HepG2 (cell line): ENCODE data around the gene NOG. TPM values are rescaled to one million over a fixed set of nuclear protein-coding genes. Genes with fewer than 3 reads are reported as not detected.
A peak's percentile ranks its signal among the peaks of the same experiment; 100 is the strongest.

Experiments used
- ATAC-seq: fragments of 200-7000 bp; cut with Tn5 transposase; 3 replicates; pipeline ENCODE4 v1.9.1; 2020; ENCODE audit warnings: mild to moderate bottlenecking, moderate library complexity
- BruUV-seq: library from RNA; stranded (reverse); fragments of 400-500 nt; replicated peaks from 2 replicates; lab custom pipeline; 2021; lab: Mats Ljungman, UMichigan
- CTCF ChIA-PET: fragments of 300-600 bp; formaldehyde crosslinking; extraction: SDS; loops from one replicate; lab custom pipeline; 2021; ENCODE audit warnings: low total read pairs, inconsistent platforms, low intra/inter-chr PET ratio; lab: Yijun Ruan, JAX
- POLR2A ChIA-PET: fragments of 350-600 bp; sonication (Branson Sonifier 250); formaldehyde crosslinking; loops from one replicate; lab custom pipeline; 2020; ENCODE audit warnings: antibody characterized with exemption, inconsistent platforms; lab: Yijun Ruan, JAX
- DNase-seq: peaks from one replicate; pipeline ENCODE4 v3.0.0-alpha.2; 2015; ENCODE audit warnings: low spot score
- FAIRE-seq: peaks from 3 replicates; lab custom pipeline; 2011; peaks lifted over from hg19 to GRCh38; lab: Jason Lieb, UNC
- H2AFZ ChIP-seq: one replicate; pipeline ENCODE4 v1.6.1; 2011; ENCODE audit warnings: low read length, inconsistent platforms
- H3K27ac ChIP-seq: fragments of 300-600 bp; 3 replicates; pipeline ENCODE4 v1.8.0; 2011; ENCODE audit warnings: mixed run types, mild to moderate bottlenecking, mixed read lengths, low read length, inconsistent platforms; ENCODE audit not compliant: insufficient read depth; ENCODE audit errors: extremely low read length
- H3K27me3 ChIP-seq, 2 experiments: fragments of 200-600 bp in 1 of 2; 2 replicates in 1 of 2; 3 replicates in 1 of 2; pipeline versions ENCODE4 v1.6.0 to v1.8.0; 2011; ENCODE audit warnings: low read length in 2 of 2, mild to moderate bottlenecking in 2 of 2, moderate library complexity in 2 of 2, inconsistent platforms in 1 of 2; ENCODE audit not compliant: insufficient read depth in 2 of 2, control insufficient read depth in 1 of 2
- H3K36me3 ChIP-seq, 2 experiments: fragments of 200-600 bp in 1 of 2; replicated peaks in 1 of 2; 2 replicates in 1 of 2; 3 replicates in 1 of 2; pipeline versions ENCODE4 v1.5.1 to v1.8.0; 2011; ENCODE audit warnings: low read length in 2 of 2, inconsistent platforms in 1 of 2; ENCODE audit not compliant: insufficient read depth in 2 of 2, control insufficient read depth in 1 of 2
- H3K4me1 ChIP-seq: 2 replicates; pipeline ENCODE4 v1.5.1; 2012; ENCODE audit warnings: low read length, inconsistent platforms; ENCODE audit not compliant: insufficient read depth
- H3K4me2 ChIP-seq: 2 replicates; pipeline ENCODE4 v1.6.0; 2011; ENCODE audit warnings: low read depth, low read length, inconsistent platforms
- H3K4me3 ChIP-seq, 3 experiments: fragments of 200-600 bp in 1 of 3; sonication (generic), shearing (Covaris generic) in 1 of 3; replicated peaks in 1 of 3; 2 replicates each; pipeline ENCODE4 v1.5.1; 2011 to 2016; ENCODE audit warnings: low read length in 3 of 3, inconsistent platforms in 2 of 3, low read depth in 2 of 3, mild to moderate bottlenecking in 2 of 3, control low read depth in 1 of 3, mixed read lengths in 1 of 3; ENCODE audit not compliant: insufficient read depth in 1 of 3
- H3K79me2 ChIP-seq: one replicate; pipeline ENCODE4 v1.6.1; 2011; ENCODE audit warnings: low read length, inconsistent platforms; ENCODE audit not compliant: insufficient read depth
- H3K9ac ChIP-seq: 2 replicates; pipeline ENCODE4 v1.6.0; 2011; ENCODE audit warnings: mild to moderate bottlenecking, low read depth, low read length, inconsistent platforms; ENCODE audit not compliant: insufficient read depth
- H3K9me3 ChIP-seq: 2 replicates; pipeline ENCODE4 v1.5.1; 2012; ENCODE audit warnings: mild to moderate bottlenecking, low read length
- H4K20me1 ChIP-seq: 2 replicates; pipeline ENCODE4 v1.6.0; 2011; ENCODE audit warnings: inconsistent platforms, mild to moderate bottlenecking, low read length, moderate library complexity; ENCODE audit not compliant: insufficient read depth
- ATF7 ChIP-seq, 2 experiments: fragments of 450-650 bp in 1 of 2; sonication (generic) in 1 of 2; formaldehyde crosslinking in 1 of 2; IDR thresholded peaks; 2 replicates each; pipeline versions ENCODE4 v1.4.0 to v1.6.1; 2016 to 2020; ENCODE audit warnings: antibody characterized with exemption in 1 of 2, mild to moderate bottlenecking in 1 of 2, missing genetic modification reagents in 1 of 2
- CREB1 ChIP-seq, 2 experiments: fragments of 450-650 bp in 1 of 2; IDR thresholded peaks; 2 replicates each; pipeline ENCODE4 v1.6.1; 2016 to 2017; ENCODE audit warnings: control low read depth in 1 of 2, mild to moderate bottlenecking in 1 of 2, missing compliant biosample characterization in 1 of 2, missing genetic modification characterization in 1 of 2
- XBP1 ChIP-seq: sonication (generic); formaldehyde crosslinking; IDR thresholded peaks from 2 replicates; pipeline ENCODE4 v1.5.0; 2020; ENCODE audit warnings: missing genetic modification reagents
- ZFP37 ChIP-seq: sonication (generic); formaldehyde crosslinking; IDR thresholded peaks from 2 replicates; pipeline ENCODE4 v1.4.0; 2020; ENCODE audit warnings: missing genetic modification reagents, borderline replicate concordance
- WGBS: methylation state at CpG from one replicate; pipeline ENCODE4 v1.1.6; 2017; ENCODE audit warnings: low lambda C conversion rate; 5-methylcytosine and 5-hydroxymethylcytosine counted together
- in situ Hi-C: cut with HindIII; loops from 2 replicates; pipeline ENCODE4 v1.10.0; 2017; ENCODE audit warnings: low pct_unique_long_range_greater_than_20kb; ENCODE audit not compliant: extremely low pct_ligation_motif_present
- intact Hi-C: fragments of 100-400 bp; cut with micrococcal nuclease; formaldehyde crosslinking; loops from one replicate; pipeline ENCODE4 v1.10.0; 2022; ENCODE audit not compliant: unreplicated experiment
- polyA plus RNA-seq, 8 experiments: library from polyadenylated mRNA; depleted of rRNA in 3 of 8; stranded (reverse) in 7 of 8; unstranded in 1 of 8; fragments of >200 nt; fragmentation: Illumina TruSeq in 4 of 8; extraction: Trizol in 4 of 8; gene quantifications; 2 replicates each; pipeline versions ENCODE4 v1.2.1 to v1.2.3, GENCODE V29; 2011 to 2016; ENCODE audit warnings: low read depth in 4 of 8, missing spikeins in 1 of 8, mixed read lengths in 1 of 8; ENCODE audit not compliant: insufficient read depth in 1 of 8
- total RNA-seq, 5 experiments: library from RNA; depleted of rRNA; stranded (reverse); fragments of >200 nt; fragmentation: Illumina TruSeq; extraction: Trizol; gene quantifications; 2 replicates each; pipeline ENCODE4 v1.2.3, GENCODE V29; 2016; ENCODE audit warnings: low read depth in 1 of 5
- TF ChIP-seq, protein P1 (sequence below): fragments of 450-650 bp; IDR thresholded peaks from 2 replicates; pipeline ENCODE4 v1.6.1; 2016
- TF ChIP-seq, protein P2 (sequence below), 2 experiments: fragments of 450-650 bp in 1 of 2; sonication (generic) in 1 of 2; formaldehyde crosslinking in 1 of 2; IDR thresholded peaks; 2 replicates each; pipeline versions ENCODE4 v1.6.1 to v1.8.0; 2016 to 2022; ENCODE audit warnings: antibody characterized with exemption in 1 of 2, mild to moderate bottlenecking in 1 of 2, missing genetic modification reagents in 1 of 2

NOG gene
- total and polyA plus RNA-seq, 2 of the 13 experiments (the other 11 are each of a cell fraction or from before 2014, with no cell fraction given): not detected

DNA sequence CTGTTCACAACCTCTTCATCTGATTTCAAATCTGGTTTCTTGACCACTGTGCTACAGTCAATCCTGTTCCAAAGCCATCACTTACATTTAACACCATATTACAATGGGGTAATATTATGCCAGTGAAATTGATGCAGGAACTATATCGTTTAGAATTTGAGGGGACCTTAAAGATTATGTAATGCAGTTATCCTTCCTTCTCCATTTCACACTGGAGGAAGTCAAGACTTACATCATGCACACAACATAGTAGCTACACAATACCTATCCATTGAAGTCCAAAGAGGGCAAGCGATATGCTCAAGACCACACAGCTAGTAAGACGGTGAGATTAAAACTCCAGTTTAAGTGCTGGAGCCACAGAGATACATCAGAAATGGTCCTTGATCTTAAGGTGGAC lies 16.8 kb downstream of the NOG start:
- FAIRE-seq (no peak), ATAC-seq (no peak), DNase-seq (no peak)
- Histone ChIP-seq H3K27me3 (no peaks in the 10 kb centered on the region), H3K79me2 (no peaks in the 10 kb centered on the region), H3K4me1 (no peaks in the 10 kb centered on the region), H3K36me3 (no peaks in the 10 kb centered on the region), H4K20me1 (no peaks in the 10 kb centered on the region), H3K4me2 (no peak overlapping the region), H3K9ac (no peak overlapping the region), H3K27ac (no peak overlapping the region), H2AFZ (no peak overlapping the region), H3K9me3 (no peaks in the 10 kb centered on the region), H3K4me3 (no peak overlapping the region)
- POLR2A ChIA-PET: no interaction called here
- 0 out of 2 replicates have a peak, but pooled peaks have one; percentile 27 for TF ChIP-seq ATF7 (IDR thresholded peaks at IDR 0.05)
- no peak for TF ChIP-seq ATF7 (CRISPR knock-in tag; IDR thresholded peaks at IDR 0.05)
- no peak for TF ChIP-seq XBP1 (CRISPR knock-in tag)
- TF ChIP-seq, protein P1, sequence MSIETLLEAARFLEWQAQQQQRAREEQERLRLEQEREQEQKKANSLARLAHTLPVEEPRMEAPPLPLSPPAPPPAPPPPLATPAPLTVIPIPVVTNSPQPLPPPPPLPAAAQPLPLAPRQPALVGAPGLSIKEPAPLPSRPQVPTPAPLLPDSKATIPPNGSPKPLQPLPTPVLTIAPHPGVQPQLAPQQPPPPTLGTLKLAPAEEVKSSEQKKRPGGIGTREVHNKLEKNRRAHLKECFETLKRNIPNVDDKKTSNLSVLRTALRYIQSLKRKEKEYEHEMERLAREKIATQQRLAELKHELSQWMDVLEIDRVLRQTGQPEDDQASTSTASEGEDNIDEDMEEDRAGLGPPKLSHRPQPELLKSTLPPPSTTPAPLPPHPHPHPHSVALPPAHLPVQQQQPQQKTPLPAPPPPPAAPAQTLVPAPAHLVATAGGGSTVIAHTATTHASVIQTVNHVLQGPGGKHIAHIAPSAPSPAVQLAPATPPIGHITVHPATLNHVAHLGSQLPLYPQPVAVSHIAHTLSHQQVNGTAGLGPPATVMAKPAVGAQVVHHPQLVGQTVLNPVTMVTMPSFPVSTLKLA: no peak
- no peak for TF ChIP-seq ZFP37 (CRISPR knock-in tag)
- TF ChIP-seq CREB1 (IDR thresholded peaks at IDR 0.05): no peak
- no peak for TF ChIP-seq CREB1 (CRISPR knock-in tag; IDR thresholded peaks at IDR 0.05)
- TF ChIP-seq, protein P2, sequence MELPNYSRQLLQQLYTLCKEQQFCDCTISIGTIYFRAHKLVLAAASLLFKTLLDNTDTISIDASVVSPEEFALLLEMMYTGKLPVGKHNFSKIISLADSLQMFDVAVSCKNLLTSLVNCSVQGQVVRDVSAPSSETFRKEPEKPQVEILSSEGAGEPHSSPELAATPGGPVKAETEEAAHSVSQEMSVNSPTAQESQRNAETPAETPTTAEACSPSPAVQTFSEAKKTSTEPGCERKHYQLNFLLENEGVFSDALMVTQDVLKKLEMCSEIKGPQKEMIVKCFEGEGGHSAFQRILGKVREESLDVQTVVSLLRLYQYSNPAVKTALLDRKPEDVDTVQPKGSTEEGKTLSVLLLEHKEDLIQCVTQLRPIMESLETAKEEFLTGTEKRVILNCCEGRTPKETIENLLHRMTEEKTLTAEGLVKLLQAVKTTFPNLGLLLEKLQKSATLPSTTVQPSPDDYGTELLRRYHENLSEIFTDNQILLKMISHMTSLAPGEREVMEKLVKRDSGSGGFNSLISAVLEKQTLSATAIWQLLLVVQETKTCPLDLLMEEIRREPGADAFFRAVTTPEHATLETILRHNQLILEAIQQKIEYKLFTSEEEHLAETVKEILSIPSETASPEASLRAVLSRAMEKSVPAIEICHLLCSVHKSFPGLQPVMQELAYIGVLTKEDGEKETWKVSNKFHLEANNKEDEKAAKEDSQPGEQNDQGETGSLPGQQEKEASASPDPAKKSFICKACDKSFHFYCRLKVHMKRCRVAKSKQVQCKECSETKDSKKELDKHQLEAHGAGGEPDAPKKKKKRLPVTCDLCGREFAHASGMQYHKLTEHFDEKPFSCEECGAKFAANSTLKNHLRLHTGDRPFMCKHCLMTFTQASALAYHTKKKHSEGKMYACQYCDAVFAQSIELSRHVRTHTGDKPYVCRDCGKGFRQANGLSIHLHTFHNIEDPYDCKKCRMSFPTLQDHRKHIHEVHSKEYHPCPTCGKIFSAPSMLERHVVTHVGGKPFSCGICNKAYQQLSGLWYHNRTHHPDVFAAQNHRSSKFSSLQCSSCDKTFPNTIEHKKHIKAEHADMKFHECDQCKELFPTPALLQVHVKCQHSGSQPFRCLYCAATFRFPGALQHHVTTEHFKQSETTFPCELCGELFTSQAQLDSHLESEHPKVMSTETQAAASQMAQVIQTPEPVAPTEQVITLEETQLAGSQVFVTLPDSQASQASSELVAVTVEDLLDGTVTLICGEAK (IDR thresholded peaks at IDR 0.05): no peak
- TF ChIP-seq, protein P2 (CRISPR knock-in tag; IDR thresholded peaks at IDR 0.05): no peak
- intact Hi-C loops: no loop called here
- no TSS peak for BruUV-seq
- CTCF ChIA-PET: no interaction called here
- in situ Hi-C loops: no loop called here
- WGBS: 34% methylated on average over 3 of the region's 3 CpGs
